SK-N-SH treated with all-trans-retinoic acid at 6 μM for 48 hours (cell line): Measurements from ENCODE around the gene ESPNL.

ENCODE experiments used
- ATAC-seq: fragments of 200-7000 bp; cut with Tn5 transposase; 3 replicates; pipeline ENCODE4 v1.9.1; 2020; ENCODE audit warnings: mild to moderate bottlenecking, moderate library complexity
- ARNTL ChIP-seq: fragments of 450-650 bp; formaldehyde crosslinking; IDR thresholded peaks from 2 replicates; pipeline ENCODE4 v1.5.0; 2020; ENCODE audit warnings: low read depth, mild to moderate bottlenecking, moderate library complexity, borderline replicate concordance
- CSDC2 ChIP-seq: fragments of 250-450 bp; sonication (Bioruptor Pico); IDR thresholded peaks from 2 replicates; pipeline ENCODE4 v1.5.0; 2020; ENCODE audit warnings: mild to moderate bottlenecking, moderate library complexity
- ESRRG ChIP-seq: fragments of 250-450 bp; sonication (Bioruptor Pico); IDR thresholded peaks from 2 replicates; pipeline ENCODE4 v1.6.1; 2021; ENCODE audit warnings: mild to moderate bottlenecking
- GLIS3 ChIP-seq: fragments of 250-450 bp; sonication (Bioruptor Pico); IDR thresholded peaks from 2 replicates; pipeline ENCODE4 v1.5.0; 2020; ENCODE audit warnings: mild to moderate bottlenecking, moderate library complexity
- OSR1 ChIP-seq: fragments of 250-450 bp; sonication (Bioruptor Pico); IDR thresholded peaks from 2 replicates; pipeline ENCODE4 v1.8.0; 2022; ENCODE audit warnings: moderate library complexity, mild to moderate bottlenecking, inconsistent platforms
- PPARA ChIP-seq: fragments of 250-450 bp; sonication (Bioruptor Pico); IDR thresholded peaks from 2 replicates; pipeline ENCODE4 v1.5.0; 2020; ENCODE audit warnings: mild to moderate bottlenecking, borderline replicate concordance
- RARB ChIP-seq: fragments of 250-450 bp; sonication (Bioruptor Pico); IDR thresholded peaks from 2 replicates; pipeline ENCODE4 v1.8.0; 2021; ENCODE audit warnings: mild to moderate bottlenecking, moderate library complexity
- SNAI2 ChIP-seq: fragments of 250-450 bp; sonication (Bioruptor Pico); IDR thresholded peaks from 2 replicates; pipeline ENCODE4 v1.5.0; 2020; ENCODE audit warnings: mild to moderate bottlenecking, moderate library complexity
- TCF4 ChIP-seq: fragments of 250-450 bp; sonication (Bioruptor Pico); IDR thresholded peaks from 2 replicates; pipeline ENCODE4 v1.8.0; 2021; ENCODE audit warnings: mild to moderate bottlenecking, moderate library complexity, borderline replicate concordance
- TOX ChIP-seq: fragments of 250-450 bp; sonication (Bioruptor Pico); IDR thresholded peaks from 2 replicates; pipeline ENCODE4 v1.8.0; 2021; ENCODE audit warnings: mild to moderate bottlenecking, moderate library complexity, borderline replicate concordance
- ZC3H10 ChIP-seq: fragments of 250-450 bp; sonication (Bioruptor Pico); IDR thresholded peaks from 2 replicates; pipeline ENCODE4 v1.5.1; 2021; ENCODE audit warnings: mild to moderate bottlenecking, moderate library complexity
- ZFP3 ChIP-seq: fragments of 250-450 bp; sonication (Bioruptor Pico); IDR thresholded peaks from 2 replicates; pipeline ENCODE4 v1.5.0; 2020; ENCODE audit warnings: mild to moderate bottlenecking, moderate library complexity
- ZFP30 ChIP-seq: fragments of 450-650 bp; formaldehyde crosslinking; IDR thresholded peaks from 2 replicates; pipeline ENCODE4 v1.5.0; 2022; ENCODE audit warnings: mild to moderate bottlenecking, moderate library complexity
- ZNF565 ChIP-seq: fragments of 450-650 bp; formaldehyde crosslinking; conservative IDR thresholded peaks from 2 replicates; pipeline ENCODE4 v1.5.0; 2020; ENCODE audit warnings: low read depth, mild to moderate bottlenecking, moderate library complexity
- ZNF70 ChIP-seq: fragments of 450-650 bp; formaldehyde crosslinking; IDR thresholded peaks from 2 replicates; pipeline ENCODE4 v1.5.0; 2020; ENCODE audit warnings: mild to moderate bottlenecking, moderate library complexity
- TF ChIP-seq, protein P1 (sequence below): fragments of 250-450 bp; sonication (Bioruptor Pico); IDR thresholded peaks from 2 replicates; pipeline ENCODE4 v1.5.1; 2020; ENCODE audit warnings: low read depth, mild to moderate bottlenecking, moderate library complexity
- TF ChIP-seq, protein P2 (sequence below): fragments of 250-450 bp; sonication (Bioruptor Pico); IDR thresholded peaks from 2 replicates; pipeline ENCODE4 v1.8.0; 2021; ENCODE audit warnings: low read depth, mild to moderate bottlenecking, moderate library complexity, borderline replicate concordance
- TF ChIP-seq, protein P3 (sequence below): fragments of 250-450 bp; sonication (Bioruptor Pico); IDR thresholded peaks from 2 replicates; pipeline ENCODE4 v1.5.0; 2020; ENCODE audit warnings: mild to moderate bottlenecking, moderate library complexity
- TF ChIP-seq, protein P4 (sequence below): fragments of 250-450 bp; sonication (Bioruptor Pico); IDR thresholded peaks from 2 replicates; pipeline ENCODE4 v1.5.1; 2021; ENCODE audit warnings: mild to moderate bottlenecking, moderate library complexity

The ESPNL gene

DNA sequence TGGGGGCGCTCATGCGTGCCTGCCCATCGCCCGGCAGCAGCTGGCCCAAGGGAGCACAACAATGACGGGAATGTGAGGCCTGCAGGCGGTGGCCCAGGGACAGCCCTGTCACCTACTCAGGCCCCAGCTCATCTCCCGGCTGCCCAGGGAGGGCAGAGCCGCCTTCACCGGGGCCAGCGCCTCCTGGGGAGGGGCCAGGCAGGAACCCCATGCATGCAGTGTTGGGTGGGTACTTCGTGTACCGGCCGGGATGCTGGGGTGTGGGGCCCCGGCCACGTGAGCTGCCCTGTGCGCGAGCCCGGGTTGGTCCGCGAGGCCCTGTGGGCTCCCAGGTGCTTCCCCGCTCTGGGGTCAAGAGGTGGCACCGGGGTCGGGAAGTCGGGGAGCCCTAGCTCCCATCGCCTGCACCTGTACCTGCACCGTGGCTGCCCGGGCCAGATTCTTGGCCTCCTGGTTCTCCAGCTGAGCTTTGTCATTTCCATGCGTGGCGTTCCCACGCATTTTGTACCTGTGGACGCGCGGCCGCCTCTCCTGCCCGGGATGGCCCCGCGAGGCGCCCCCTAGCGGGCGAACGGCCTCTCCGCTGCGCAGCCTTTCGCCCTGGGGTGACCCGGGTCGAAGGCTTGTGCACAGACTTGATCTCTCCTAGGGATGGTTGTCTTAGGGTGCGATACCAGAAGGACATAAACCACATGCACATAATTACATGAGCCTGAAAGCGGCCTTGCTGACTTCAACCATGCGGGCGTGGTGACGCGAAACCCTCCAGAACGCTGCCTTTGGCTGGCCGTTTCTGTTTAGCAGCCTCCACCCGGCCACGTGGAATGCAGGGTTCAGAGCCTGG is 39.3 kb downstream of the ESPNL start:
- ATAC-seq = no peak
- no peak for TF ChIP-seq TOX (CRISPR knock-in tag)
- TF ChIP-seq, protein P1, sequence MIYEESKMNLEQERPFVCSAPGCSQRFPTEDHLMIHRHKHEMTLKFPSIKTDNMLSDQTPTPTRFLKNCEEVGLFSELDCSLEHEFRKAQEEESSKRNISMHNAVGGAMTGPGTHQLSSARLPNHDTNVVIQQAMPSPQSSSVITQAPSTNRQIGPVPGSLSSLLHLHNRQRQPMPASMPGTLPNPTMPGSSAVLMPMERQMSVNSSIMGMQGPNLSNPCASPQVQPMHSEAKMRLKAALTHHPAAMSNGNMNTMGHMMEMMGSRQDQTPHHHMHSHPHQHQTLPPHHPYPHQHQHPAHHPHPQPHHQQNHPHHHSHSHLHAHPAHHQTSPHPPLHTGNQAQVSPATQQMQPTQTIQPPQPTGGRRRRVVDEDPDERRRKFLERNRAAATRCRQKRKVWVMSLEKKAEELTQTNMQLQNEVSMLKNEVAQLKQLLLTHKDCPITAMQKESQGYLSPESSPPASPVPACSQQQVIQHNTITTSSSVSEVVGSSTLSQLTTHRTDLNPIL (CRISPR knock-in tag) = no peak
- no peak for TF ChIP-seq ZNF565 (CRISPR knock-in tag)
- no peak for TF ChIP-seq ZFP3 (CRISPR knock-in tag)
- TF ChIP-seq, protein P2, sequence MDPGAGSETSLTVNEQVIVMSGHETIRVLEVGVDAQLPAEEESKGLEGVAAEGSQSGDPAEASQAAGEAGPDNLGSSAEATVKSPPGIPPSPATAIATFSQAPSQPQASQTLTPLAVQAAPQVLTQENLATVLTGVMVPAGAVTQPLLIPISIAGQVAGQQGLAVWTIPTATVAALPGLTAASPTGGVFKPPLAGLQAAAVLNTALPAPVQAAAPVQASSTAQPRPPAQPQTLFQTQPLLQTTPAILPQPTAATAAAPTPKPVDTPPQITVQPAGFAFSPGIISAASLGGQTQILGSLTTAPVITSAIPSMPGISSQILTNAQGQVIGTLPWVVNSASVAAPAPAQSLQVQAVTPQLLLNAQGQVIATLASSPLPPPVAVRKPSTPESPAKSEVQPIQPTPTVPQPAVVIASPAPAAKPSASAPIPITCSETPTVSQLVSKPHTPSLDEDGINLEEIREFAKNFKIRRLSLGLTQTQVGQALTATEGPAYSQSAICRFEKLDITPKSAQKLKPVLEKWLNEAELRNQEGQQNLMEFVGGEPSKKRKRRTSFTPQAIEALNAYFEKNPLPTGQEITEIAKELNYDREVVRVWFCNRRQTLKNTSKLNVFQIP = no peak
- TF ChIP-seq, protein P3, sequence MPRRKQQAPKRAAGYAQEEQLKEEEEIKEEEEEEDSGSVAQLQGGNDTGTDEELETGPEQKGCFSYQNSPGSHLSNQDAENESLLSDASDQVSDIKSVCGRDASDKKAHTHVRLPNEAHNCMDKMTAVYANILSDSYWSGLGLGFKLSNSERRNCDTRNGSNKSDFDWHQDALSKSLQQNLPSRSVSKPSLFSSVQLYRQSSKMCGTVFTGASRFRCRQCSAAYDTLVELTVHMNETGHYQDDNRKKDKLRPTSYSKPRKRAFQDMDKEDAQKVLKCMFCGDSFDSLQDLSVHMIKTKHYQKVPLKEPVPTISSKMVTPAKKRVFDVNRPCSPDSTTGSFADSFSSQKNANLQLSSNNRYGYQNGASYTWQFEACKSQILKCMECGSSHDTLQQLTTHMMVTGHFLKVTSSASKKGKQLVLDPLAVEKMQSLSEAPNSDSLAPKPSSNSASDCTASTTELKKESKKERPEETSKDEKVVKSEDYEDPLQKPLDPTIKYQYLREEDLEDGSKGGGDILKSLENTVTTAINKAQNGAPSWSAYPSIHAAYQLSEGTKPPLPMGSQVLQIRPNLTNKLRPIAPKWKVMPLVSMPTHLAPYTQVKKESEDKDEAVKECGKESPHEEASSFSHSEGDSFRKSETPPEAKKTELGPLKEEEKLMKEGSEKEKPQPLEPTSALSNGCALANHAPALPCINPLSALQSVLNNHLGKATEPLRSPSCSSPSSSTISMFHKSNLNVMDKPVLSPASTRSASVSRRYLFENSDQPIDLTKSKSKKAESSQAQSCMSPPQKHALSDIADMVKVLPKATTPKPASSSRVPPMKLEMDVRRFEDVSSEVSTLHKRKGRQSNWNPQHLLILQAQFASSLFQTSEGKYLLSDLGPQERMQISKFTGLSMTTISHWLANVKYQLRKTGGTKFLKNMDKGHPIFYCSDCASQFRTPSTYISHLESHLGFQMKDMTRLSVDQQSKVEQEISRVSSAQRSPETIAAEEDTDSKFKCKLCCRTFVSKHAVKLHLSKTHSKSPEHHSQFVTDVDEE (CRISPR knock-in tag) = no peak
- no peak for TF ChIP-seq ZC3H10 (CRISPR knock-in tag)
- TF ChIP-seq ESRRG = no peak
- TF ChIP-seq CSDC2 (CRISPR knock-in tag) = no peak
- no peak for TF ChIP-seq TCF4
- no peak for TF ChIP-seq PPARA (CRISPR knock-in tag)
- TF ChIP-seq ZFP30 = no peak
- no peak for TF ChIP-seq ZNF70
- TF ChIP-seq GLIS3 (CRISPR knock-in tag) = no peak

DNA sequence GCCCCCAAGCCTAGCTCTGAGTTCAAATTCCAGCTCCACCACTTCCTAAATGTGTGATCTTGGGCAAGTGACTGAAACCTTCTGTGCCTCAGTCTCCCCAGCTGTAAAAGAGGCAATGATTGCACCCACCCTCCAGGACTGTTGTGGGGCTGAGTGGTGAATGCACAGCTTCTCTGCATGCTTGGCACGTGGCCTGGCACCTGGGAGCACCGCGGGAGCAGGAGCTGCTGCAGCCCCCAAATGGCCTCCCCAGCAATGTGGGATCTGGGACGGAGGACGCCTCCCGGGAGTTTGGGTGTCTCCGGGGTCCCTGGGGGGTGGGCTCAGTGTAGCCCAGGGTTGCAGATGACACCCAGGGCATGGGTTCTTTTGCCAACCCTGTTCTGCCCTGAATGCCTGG is 39.9 kb downstream of the ESPNL start:
- ATAC-seq = no peak
- no peak for TF ChIP-seq ZC3H10 (CRISPR knock-in tag)
- TF ChIP-seq ESRRG = no peak
- TF ChIP-seq, protein P1 (CRISPR knock-in tag) = no peak
- TF ChIP-seq PPARA (CRISPR knock-in tag) = no peak
- TF ChIP-seq, protein P3 (CRISPR knock-in tag) = no peak
- no peak for TF ChIP-seq ZNF70
- TF ChIP-seq ZFP30 = no peak
- TF ChIP-seq OSR1 (CRISPR knock-in tag) = no peak
- TF ChIP-seq SNAI2 = no peak
- TF ChIP-seq TCF4 = no peak
- TF ChIP-seq ARNTL (CRISPR knock-in tag) = no peak

DNA sequence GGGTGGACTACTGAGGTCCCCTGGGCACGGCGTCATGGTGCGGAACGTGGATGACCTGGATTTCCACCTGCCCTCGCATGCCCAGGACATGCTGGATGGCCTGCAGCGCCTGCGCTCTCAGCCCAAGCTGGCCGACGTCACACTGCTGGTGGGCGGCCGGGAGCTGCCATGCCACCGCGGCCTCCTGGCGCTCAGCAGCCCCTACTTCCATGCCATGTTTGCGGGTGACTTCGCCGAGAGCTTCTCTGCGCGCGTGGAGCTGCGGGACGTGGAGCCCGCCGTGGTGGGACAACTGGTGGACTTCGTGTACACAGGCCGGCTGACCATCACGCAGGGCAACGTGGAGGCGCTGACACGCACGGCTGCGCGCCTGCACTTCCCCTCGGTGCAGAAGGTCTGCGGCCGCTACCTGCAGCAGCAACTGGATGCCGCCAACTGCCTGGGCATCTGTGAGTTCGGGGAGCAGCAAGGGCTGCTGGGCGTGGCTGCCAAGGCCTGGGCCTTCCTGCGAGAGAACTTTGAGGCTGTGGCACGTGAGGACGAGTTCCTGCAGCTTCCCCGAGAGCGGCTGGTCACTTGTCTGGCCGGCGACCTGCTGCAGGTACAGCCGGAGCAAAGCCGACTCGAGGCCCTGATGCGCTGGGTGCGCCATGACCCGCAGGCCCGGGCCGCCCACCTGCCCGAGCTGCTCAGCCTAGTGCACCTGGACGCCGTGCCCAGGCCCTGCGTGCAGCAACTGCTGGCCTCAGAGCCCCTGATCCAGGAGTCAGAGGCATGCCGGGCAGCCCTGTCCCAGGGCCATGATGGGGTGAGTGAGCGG is 40.8 kb downstream of the ESPNL start:
- no peak for ATAC-seq
- TF ChIP-seq ZNF565 (CRISPR knock-in tag) = no peak
- TF ChIP-seq SNAI2 = no peak
- no peak for TF ChIP-seq GLIS3 (CRISPR knock-in tag)
- TF ChIP-seq, protein P3 (CRISPR knock-in tag) = no peak
- no peak for TF ChIP-seq OSR1 (CRISPR knock-in tag)
- no peak for TF ChIP-seq TOX (CRISPR knock-in tag)
- no peak for TF ChIP-seq CSDC2 (CRISPR knock-in tag)
- TF ChIP-seq RARB = no peak
- no peak for TF ChIP-seq ZC3H10 (CRISPR knock-in tag)
- TF ChIP-seq, protein P4, sequence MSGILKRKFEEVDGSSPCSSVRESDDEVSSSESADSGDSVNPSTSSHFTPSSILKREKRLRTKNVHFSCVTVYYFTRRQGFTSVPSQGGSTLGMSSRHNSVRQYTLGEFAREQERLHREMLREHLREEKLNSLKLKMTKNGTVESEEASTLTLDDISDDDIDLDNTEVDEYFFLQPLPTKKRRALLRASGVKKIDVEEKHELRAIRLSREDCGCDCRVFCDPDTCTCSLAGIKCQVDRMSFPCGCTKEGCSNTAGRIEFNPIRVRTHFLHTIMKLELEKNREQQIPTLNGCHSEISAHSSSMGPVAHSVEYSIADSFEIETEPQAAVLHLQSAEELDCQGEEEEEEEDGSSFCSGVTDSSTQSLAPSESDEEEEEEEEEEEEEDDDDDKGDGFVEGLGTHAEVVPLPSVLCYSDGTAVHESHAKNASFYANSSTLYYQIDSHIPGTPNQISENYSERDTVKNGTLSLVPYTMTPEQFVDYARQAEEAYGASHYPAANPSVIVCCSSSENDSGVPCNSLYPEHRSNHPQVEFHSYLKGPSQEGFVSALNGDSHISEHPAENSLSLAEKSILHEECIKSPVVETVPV (CRISPR knock-in tag) = no peak
